ENCODE data around the gene MRTFA. TPM values are rescaled to one million over a fixed set of nuclear protein-coding genes. Genes with fewer than 3 reads are reported as not detected.

The MRTFA gene
- total RNA-seq, 2 experiments from 2014 or later, result 47.7 to 66.9 TPM

DNA sequence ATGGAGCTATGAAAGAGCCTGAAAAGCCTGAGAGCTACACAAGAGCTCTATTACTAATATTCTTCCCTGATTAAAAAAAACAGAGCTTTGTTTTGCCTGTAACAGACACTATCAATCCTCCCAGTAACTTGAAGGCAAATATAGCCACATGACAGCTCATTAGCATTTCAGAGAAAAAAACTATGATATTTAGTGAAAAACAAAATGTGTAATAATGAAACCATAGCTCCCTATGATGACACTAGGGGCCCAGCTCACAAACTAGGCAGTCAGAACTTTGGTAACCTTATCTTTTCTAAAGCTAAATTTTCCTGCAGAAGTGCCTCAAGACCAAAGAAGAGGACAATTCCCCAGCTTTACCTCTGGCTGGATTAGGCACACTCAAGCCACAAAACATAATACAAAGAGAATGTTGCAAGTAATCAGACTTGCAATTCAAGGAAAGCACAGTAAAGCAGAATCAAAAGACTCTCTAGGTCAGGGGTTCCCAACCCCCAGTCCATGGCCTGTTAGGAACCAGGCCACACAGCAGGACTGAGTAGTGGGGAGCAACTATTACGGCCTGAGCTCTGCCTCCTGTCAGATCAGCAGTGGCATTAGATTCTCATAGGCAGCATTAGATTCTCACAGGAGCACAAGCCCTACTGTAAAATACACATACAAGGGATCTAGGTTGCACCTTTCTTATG, 53.3 kb downstream of the MRTFA start:
- ChIA-PET CTCF (ENCODE audit: unreplicated experiment) (no interaction called here), POLR2A (interaction anchor here (0.5 to 2.0 kb wide), 10 partner anchors 8 to 208 kb away, joined by 3 to 6 read pairs (median 4); no protein-coding TSS in a partner anchor)
- Histone ChIP-seq H3K27ac (ENCODE audit: low read depth, low read length, poor library complexity, severe bottlenecking) (no peak overlapping the region), H3K4me1 (ENCODE audit: insufficient read depth, low read length, poor library complexity, severe bottlenecking) (peaks cover 3% of the 10 kb centered on the region), H3K4me2 (ENCODE audit: low read length) (no peak overlapping the region), H4K20me1 (ENCODE audit: insufficient read depth, low read length) (no peaks in the 10 kb centered on the region), H2AFZ (ENCODE audit: low read length) (no peak overlapping the region), H3K79me2 (ENCODE audit: insufficient read depth, low read depth, low read length) (no peaks in the 10 kb centered on the region), H3K9me3 (ENCODE audit: low read length) (peaks cover 11% of the 10 kb centered on the region; the same call in 1 of the 2 replicates), H3K36me3 (ENCODE audit: insufficient read depth, low read length) (peaks cover 26% of the 10 kb centered on the region), H3K4me3 (ENCODE audit: low read depth, low read length, poor library complexity, severe bottlenecking) (no peak overlapping the region), H3K9me2 (ENCODE audit: insufficient read depth, low read length) (no peaks in the 10 kb centered on the region)
- TF ChIP-seq EZH2phosphoT487 (IDR thresholded peaks at IDR 0.05; ENCODE audit: borderline replicate concordance, low read depth, low read length), result no peak
- TF ChIP-seq, protein P1, sequence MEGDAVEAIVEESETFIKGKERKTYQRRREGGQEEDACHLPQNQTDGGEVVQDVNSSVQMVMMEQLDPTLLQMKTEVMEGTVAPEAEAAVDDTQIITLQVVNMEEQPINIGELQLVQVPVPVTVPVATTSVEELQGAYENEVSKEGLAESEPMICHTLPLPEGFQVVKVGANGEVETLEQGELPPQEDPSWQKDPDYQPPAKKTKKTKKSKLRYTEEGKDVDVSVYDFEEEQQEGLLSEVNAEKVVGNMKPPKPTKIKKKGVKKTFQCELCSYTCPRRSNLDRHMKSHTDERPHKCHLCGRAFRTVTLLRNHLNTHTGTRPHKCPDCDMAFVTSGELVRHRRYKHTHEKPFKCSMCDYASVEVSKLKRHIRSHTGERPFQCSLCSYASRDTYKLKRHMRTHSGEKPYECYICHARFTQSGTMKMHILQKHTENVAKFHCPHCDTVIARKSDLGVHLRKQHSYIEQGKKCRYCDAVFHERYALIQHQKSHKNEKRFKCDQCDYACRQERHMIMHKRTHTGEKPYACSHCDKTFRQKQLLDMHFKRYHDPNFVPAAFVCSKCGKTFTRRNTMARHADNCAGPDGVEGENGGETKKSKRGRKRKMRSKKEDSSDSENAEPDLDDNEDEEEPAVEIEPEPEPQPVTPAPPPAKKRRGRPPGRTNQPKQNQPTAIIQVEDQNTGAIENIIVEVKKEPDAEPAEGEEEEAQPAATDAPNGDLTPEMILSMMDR (conservative IDR thresholded peaks at IDR 0.05; ENCODE audit: low read length), result no peak
- intact Hi-C loops (cut with micrococcal nuclease; ENCODE audit: unreplicated experiment), result no loop called here
- BruUV-seq (replicated peaks), result no TSS peak
- no peak for DNase-seq (ENCODE audit: low spot score)

DNA sequence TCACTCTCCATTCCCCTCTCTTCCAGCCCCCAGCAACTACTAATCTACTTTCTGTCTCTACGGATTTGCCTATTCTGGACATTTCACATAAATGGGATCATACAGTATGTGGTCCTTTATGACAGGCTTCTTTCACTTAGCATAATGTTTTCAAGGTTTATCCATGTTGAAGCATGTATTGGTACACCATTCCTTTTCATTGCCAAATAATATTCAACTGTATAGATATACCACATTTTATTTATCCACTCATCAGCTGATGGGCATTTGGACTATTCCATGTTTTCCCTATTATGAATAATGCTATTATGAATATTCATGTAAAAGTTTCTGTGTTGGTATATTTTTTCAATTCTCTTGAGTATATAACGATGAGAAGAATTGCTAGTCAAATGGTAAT, 54.5 kb downstream of the MRTFA start:
- Histone ChIP-seq H2AFZ (ENCODE audit: low read length) (no peak overlapping the region), H3K27ac (ENCODE audit: low read depth, low read length, poor library complexity, severe bottlenecking) (no peak overlapping the region), H3K4me2 (ENCODE audit: low read length) (no peak overlapping the region), H3K4me1 (ENCODE audit: insufficient read depth, low read length, poor library complexity, severe bottlenecking) (peaks cover 3% of the 10 kb centered on the region), H3K4me3 (ENCODE audit: low read depth, low read length, poor library complexity, severe bottlenecking) (no peak overlapping the region), H3K9me3 (ENCODE audit: low read length) (peaks cover 11% of the 10 kb centered on the region; the same call in 1 of the 2 replicates), H3K36me3 (ENCODE audit: insufficient read depth, low read length) (peaks cover 26% of the 10 kb centered on the region), H3K79me2 (ENCODE audit: insufficient read depth, low read depth, low read length) (no peaks in the 10 kb centered on the region), H4K20me1 (ENCODE audit: insufficient read depth, low read length) (no peaks in the 10 kb centered on the region), H3K9me2 (ENCODE audit: insufficient read depth, low read length) (no peaks in the 10 kb centered on the region)
- DNase-seq (ENCODE audit: low spot score), result no peak
- intact Hi-C loops (cut with micrococcal nuclease; ENCODE audit: unreplicated experiment), result no loop called here
- no peak for TF ChIP-seq EZH2phosphoT487 (IDR thresholded peaks at IDR 0.05; ENCODE audit: borderline replicate concordance, low read depth, low read length)
- TF ChIP-seq, protein P1 (conservative IDR thresholded peaks at IDR 0.05; ENCODE audit: low read length), result no peak
- BruUV-seq (replicated peaks), result no TSS peak
- ChIA-PET POLR2A (no interaction called here), CTCF (ENCODE audit: unreplicated experiment) (no interaction called here)

DNA sequence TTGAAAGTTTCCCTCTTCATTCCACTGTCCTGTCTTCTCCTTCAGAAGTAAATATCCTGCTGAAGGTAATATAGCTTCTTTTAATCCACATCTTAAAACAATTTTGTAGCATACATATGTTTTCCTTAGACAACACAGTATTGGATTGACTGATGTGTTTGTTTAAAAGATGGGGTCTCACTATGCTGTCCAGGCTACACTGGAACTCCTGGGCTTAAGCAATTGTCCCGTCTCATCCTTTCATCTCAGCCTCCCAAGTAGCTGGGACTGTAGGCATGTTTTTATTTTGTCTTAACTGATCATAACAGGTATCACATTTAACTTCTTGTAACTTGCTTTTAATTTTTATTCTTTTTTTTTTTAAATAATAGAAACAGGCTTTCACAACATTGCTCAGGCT, 55.9 kb downstream of the MRTFA start:
- DNase-seq (ENCODE audit: low spot score), result no peak
- no TSS peak for BruUV-seq (replicated peaks)
- Histone ChIP-seq H3K4me1 (ENCODE audit: insufficient read depth, low read length, poor library complexity, severe bottlenecking) (peaks cover 3% of the 10 kb centered on the region), H3K79me2 (ENCODE audit: insufficient read depth, low read depth, low read length) (peaks cover under 1% of the 10 kb centered on the region; the same call in 1 of the 2 replicates), H3K9me3 (ENCODE audit: low read length) (peaks cover 11% of the 10 kb centered on the region; the same call in 1 of the 2 replicates), H3K4me2 (ENCODE audit: low read length) (no peak overlapping the region), H2AFZ (ENCODE audit: low read length) (no peak overlapping the region), H3K9me2 (ENCODE audit: insufficient read depth, low read length) (no peaks in the 10 kb centered on the region), H4K20me1 (ENCODE audit: insufficient read depth, low read length) (no peaks in the 10 kb centered on the region), H3K36me3 (ENCODE audit: insufficient read depth, low read length) (peaks cover 20% of the 10 kb centered on the region), H3K4me3 (ENCODE audit: low read depth, low read length, poor library complexity, severe bottlenecking) (no peak overlapping the region), H3K27ac (ENCODE audit: low read depth, low read length, poor library complexity, severe bottlenecking) (no peak overlapping the region)
- intact Hi-C loops (cut with micrococcal nuclease; ENCODE audit: unreplicated experiment), result no loop called here
- CTCF ChIA-PET (ENCODE audit: unreplicated experiment), result no interaction called here
- TF ChIP-seq EZH2phosphoT487 (IDR thresholded peaks at IDR 0.05; ENCODE audit: borderline replicate concordance, low read depth, low read length), result no peak
- TF ChIP-seq, protein P1 (conservative IDR thresholded peaks at IDR 0.05; ENCODE audit: low read length), result no peak
- POLR2A ChIA-PET, result interaction anchor here (0.6 kb wide), 2 partner anchors 16 to 222 kb away, joined by 3 read pairs; no protein-coding TSS in a partner anchor
